Purkinje cell (primary cell): ENCODE measurements around the gene RBM17. TPM values are rescaled to one million over a fixed set of nuclear protein-coding genes. Genes with fewer than 3 reads are reported as not detected.

Experiments
- polyA plus RNA-seq: library from polyadenylated mRNA; unstranded; fragments of >200 nt; fragmentation: Nextera tagmentation; gene quantifications from 2 replicates; pipeline ENCODE4 v1.2.1, GENCODE V29; 2014

Gene RBM17, protein sequence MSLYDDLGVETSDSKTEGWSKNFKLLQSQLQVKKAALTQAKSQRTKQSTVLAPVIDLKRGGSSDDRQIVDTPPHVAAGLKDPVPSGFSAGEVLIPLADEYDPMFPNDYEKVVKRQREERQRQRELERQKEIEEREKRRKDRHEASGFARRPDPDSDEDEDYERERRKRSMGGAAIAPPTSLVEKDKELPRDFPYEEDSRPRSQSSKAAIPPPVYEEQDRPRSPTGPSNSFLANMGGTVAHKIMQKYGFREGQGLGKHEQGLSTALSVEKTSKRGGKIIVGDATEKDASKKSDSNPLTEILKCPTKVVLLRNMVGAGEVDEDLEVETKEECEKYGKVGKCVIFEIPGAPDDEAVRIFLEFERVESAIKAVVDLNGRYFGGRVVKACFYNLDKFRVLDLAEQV
- 15.9 and 19.0 TPM in 2 replicates for polyA plus RNA-seq

DNA sequence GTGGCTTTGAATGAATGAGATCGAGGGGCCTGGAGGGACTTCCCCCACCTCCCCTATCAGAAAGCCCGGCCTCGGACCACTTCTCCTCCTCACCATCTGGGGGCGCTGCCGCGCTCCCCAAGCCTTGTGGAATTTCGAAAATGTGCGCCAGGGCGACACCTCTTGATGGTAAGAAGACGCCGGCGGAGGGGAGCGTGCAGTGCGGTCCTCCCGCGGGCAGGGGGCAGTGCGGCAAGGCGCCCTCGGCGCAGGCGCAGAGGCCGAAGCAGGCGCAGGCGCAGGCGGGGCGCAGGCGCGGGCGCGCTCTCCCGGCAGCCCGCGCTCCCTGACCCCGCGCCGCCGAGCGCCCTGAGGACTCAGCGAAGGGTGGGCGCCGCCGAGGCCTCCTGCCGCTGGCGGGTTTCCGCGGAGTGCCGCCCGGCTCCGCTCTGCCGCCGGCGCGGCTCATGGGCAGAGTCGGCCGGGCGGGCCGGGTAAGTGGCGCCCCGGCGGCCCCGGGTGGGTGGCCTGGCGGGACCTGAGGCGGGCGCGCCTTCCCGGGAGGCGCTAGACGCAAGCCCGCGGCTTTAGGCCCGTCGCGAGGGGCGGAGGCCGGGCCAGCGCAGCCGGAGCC, at the start of gene RBM17:
Gene RBM17, plus strand, starts transcription at position 314 of the 613 bp plus-strand sequence. CDS start 8,032 bp downstream, outside the sequence.

DNA sequence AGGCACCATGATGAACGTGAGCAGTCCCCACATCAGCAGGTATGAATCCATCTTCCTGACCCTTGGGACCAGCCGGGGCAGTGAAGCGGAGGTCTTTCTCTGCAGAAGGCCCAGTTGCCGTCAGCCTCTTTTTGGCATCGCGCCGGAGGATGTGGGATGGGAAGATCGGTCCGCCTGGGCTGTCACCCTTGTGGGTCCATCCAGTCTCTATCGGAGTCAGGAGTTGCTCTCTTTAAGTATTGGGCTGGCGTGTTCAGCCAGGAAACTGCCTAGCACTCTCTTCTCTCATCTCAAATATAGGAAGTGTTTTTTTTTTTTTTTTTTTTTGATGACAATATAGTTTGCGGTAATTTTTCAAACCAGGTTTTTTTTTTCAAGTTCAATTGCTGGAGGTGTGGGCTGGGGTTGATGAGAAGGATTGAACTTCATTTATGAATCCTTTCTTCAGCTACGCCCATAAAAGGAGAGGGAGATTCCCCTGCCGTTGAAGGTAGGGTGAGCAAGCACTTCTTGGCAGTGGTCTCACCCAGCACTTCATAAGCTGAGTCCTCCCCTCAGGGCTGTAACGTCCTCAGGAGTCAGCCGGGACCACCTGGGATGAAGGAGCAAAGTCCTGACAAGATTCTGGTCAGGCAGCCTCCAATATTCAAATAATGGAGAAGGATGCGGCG, 26.6 kb upstream of the RBM17 start, which contains the start of gene IL2RA:
Gene IL2RA, minus strand, starts transcription at position 267 of the 671 bp plus-strand sequence. Its CDS starts 216 bp downstream, at position 51.

Other genes with a start within 250 kb of the RBM17 start
- gene ANKRD16, start 199.1 kb upstream of the RBM17 start, polyA plus RNA-seq, result 2.7 and 3.3 TPM in 2 replicates
- gene FBH1, start 198.8 kb upstream of the RBM17 start, polyA plus RNA-seq, result 37.9 and 66.1 TPM in 2 replicates
- not detected in 2 replicates for gene IL15RA, start 111.5 kb upstream of the RBM17 start, polyA plus RNA-seq
- gene IL2RA, start 26.7 kb upstream of the RBM17 start, polyA plus RNA-seq, result not detected in 2 replicates
- gene PFKFB3, start 113.9 kb downstream of the RBM17 start, polyA plus RNA-seq, result 5.6 and 6.7 TPM in 2 replicates